Stimulated activated CD4-positive, alpha-beta T cell treated with anti-CD3 and anti-CD28 coated beads, Interleukin-15, amount 100 ng/mL, for 1 hour (primary cell): ENCODE data around the gene FAM174C.
"Not testable (repeated sequence)": the region's sequence is repeated elsewhere in the genome, so short reads cannot be mapped to it uniquely, and the experiment has no call there.

Experiments used
- DNase-seq, 2 donors: peaks; one replicate each; pipeline ENCODE4 v3.0.0-alpha.2; 2020; ENCODE audit warnings: low read depth in 1 of 2, low spot score in 1 of 2

Gene FAM174C

GRCh38 chr19:1317274-1318003 is 42.1 kb downstream of the FAM174C start:
- no peak for DNase-seq

DNA sequence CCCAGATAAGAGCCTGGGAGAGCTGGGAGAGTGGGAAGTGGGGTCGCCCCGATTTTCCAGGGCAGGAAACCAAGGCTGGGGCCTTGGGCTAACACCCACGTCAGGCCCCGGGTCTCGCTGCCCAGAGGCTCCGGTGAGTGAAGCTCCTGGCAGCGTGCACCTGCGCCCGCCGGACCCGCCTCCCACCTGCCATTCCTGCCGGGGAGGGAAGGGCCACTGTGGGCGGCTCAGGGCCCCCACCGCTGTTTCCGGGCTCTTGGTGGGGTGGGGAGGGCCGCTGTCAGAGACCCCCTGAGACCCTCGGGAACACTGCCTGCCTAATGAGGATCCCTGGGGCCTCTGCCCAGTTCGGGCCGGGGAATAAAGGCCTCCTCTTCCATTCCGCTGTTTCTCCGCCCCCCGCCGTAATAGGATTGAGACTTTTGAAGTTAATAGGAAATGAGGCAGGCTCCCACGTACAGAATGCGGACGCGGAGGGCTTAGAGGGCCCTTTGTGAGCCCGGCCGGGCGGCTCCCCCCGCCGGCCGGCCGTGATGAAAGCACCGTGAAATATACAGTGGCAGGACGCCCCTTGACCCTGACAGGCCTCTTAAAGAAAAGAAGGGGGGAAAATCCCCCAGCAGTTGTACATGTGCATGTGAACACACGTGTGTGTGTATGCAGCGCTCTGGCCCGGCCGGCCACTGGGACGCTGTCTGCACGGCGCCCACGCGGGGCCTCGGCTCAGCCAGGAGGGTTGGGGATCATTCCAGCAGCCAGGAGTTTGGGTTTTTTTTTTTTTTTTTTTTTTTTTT is 43.5 kb downstream of the FAM174C start:
- DNase-seq: no peak

DNA sequence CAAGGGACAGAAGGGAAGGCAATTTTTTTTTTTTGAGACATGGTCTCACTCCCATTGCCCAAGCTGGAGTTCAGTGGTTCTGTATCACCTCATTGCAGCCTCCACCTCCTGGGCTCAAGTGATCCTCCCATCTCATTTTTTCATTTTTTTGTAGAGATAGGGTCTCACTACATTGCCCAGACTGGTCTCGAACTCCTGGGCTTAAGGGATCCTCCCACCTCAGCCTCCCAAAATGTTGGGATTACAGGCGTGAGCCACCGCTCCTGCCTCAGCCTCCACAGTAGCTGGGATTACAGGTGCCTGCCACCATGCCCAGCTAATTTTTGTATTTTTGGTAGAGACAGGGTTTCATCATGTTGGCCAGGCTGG is 44.9 kb downstream of the FAM174C start:
- DNase-seq: not testable (repeated sequence)

DNA sequence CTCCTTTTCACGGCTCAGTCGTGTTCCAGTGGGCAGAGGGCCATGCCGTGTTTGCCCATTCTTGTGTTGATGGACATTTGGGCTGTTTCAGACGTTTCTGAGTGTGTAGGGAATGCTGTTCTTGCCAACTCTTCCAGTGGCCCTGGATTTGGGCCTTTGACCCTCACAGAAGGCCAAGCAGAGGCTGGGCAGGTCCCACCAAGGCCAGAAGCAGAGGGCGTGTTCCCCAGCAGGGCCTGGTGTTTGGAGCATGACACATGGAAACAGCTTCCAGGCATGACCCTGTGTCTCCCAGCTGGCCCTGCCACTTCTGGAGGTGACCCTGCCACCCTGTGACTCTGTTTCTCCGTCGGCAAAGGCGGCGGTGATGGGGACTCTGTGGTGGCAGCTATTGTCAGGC is 46.2 kb downstream of the FAM174C start:
- no peak for DNase-seq

DNA sequence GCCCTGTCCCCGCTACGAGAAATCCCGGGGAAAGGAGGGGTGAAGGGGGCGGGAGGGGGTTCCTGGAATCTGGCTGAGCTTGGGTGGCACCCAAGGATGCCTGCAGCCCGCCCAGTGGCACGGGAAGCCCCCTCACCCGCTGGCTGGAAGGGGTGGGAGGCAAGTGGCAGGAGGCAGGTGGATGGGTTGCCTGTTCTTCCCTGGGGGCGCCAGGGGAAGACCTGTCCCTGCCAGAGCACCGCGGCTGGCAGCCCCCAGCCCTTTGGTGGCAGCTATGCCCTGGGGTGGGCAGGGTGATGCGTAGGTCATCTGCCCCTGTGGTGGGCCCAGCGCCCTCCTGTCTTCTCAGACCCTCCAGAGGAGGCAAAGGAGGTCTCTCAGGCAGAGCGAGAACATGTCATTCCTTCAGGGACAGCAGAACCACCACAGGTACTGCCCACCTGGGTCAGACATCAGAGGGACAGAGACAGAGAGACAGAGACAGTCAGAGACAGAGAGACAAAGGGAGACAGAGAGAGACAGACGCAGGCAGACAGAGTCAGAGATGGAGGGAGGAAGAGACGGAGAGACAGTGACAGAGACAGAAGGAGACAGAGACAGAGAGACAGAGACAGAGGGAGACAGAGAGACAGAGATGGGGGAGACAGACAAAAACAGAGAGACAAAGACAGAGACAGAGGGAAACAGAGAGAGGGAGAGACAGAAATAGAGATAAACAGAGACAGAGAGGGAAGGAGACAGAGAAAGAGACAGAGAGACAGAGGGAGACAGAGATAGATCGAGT is 47.1 kb downstream of the FAM174C start:
- no peak for DNase-seq

DNA sequence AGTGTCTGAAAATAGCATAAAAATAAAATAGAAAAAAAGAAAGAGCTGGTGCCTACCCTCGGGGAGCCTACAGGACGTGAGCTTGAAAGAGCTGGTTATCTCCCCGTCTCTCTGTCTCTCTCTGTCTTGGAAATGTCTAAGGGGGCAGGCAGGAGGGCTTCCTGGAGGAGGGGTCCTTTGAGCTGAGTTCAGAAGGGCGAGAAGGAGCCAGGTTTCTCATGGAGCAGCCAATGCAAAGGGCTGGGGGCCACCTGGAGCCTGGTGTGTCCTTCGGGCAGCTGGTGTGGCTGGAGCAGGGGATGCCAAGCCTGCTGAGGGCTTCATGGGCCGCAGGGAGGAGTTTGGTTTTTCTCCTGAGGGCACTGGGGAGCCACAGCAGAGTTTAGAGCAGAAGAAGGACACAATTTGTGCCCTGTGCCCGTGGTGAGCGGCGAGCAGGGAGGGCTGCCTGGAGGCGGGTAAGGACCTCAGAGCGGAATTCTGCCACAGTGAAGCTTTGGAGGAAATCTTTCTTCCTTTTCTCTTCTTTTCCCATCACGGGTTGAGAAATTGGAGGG is 49.0 kb downstream of the FAM174C start:
- no peak for DNase-seq

- DNase-seq: peak in 1 of 2 donors; percentile 13
Observed at GRCh38 chr19:1324806-1325567, 49.7 kb downstream of the FAM174C start.

DNA sequence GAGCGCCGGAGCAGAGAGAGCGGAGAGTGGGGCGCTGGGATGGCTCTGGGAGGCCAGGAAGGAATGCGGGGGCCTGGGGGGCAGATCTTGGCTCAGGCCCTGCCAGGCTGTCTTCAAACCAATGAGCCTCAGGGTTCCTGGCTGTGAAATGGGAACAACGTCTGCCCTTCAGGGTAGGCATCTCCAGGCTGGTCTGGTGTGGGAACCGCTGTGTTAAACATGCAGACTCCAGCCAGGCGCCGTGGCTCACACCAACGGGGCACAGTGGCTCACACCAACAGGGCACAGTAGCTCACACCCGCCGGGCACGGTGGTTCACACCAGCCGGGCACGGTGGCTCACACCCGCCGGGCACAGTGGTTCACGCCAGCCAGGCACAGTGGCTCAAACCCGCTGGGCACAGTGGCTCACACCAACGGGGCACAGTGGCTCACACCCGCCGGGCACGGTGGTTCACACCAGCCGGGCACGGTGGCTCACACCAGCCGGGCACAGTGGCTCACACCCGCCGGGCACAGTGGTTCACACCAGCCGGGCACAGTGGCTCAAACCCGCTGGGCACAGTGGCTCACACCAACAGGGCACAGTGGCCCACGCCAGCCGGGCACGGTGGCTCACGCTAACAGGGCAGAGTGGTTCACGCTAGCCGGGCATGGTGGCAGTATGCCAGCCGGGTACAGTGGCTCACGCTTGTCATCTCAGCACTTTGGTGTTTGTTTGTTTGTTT is 50.4 kb downstream of the FAM174C start:
- no peak for DNase-seq

DNA sequence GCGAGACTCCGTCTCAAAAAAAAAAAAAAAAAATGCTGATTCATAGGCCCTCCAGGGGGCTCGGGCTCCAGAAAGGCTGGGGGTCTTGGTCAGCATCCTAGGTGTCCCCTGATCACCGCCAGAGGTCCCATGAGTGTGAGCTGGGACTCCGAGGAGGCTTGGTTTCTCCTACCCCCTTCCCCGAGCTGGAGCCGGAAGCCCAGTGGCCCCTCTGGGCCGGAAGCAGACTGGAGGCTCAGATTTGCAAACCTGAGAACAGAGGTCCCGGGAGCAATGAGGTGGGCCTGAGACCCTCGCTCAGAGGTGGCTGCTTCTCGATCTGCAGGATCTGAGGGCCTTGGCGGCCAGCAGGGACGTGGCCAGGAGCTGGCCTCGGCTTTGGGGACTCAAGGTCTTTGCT is 51.8 kb downstream of the FAM174C start:
- no peak for DNase-seq
